ENCODE data around the gene CCDC149. TPM values are rescaled to one million over a fixed set of nuclear protein-coding genes. Genes with fewer than 3 reads are reported as not detected.

Gene CCDC149
- total and polyA plus RNA-seq, 2 donors (not counting 3 experiments of a cell fraction or from before 2014, with no cell fraction given): 7.8 to 11.3 TPM

GRCh38 chr4:24892778-24893177 lies 20.1 kb downstream of the CCDC149 start:
- H3K4me1 ChIP-seq (ENCODE audit: control insufficient read depth, extremely low read depth, insufficient read depth, low read length): no peaks in the 10 kb centered on the region
- H3K9me1 ChIP-seq (replicated peaks; ENCODE audit: control insufficient read depth, extremely low read depth, insufficient read depth, low read length): no peaks in the 10 kb centered on the region
- H3K79me2 ChIP-seq (ENCODE audit: control insufficient read depth, insufficient read depth, low read length): no peaks in the 10 kb centered on the region
- H4K20me1 ChIP-seq (replicated peaks; ENCODE audit: control insufficient read depth, extremely low read depth, insufficient read depth, low read length): no peaks in the 10 kb centered on the region
- no peaks in the 10 kb centered on the region for H3K27me3 ChIP-seq (ENCODE audit: control insufficient read depth in 2 of 2, insufficient read depth in 2 of 2, low read length in 2 of 2)
- H3K9ac ChIP-seq (replicated peaks; ENCODE audit: extremely low read depth, insufficient read depth, low read length): no peak overlapping the region
- H3K36me3 ChIP-seq (ENCODE audit: control insufficient read depth in 2 of 2, extremely low read depth in 1 of 2, insufficient read depth in 2 of 2, low read length in 2 of 2): no peaks in the 10 kb centered on the region
- no peak overlapping the region for H3K4me3 ChIP-seq (replicated peaks in 1 of 3; ENCODE audit: insufficient read depth in 1 of 3, low read depth in 1 of 3, low read length in 3 of 3)
- H3K9me3 ChIP-seq (replicated peaks; ENCODE audit: control insufficient read depth, insufficient read depth, low read length): no peaks in the 10 kb centered on the region
- CTCF ChIA-PET: no interaction called here
- no peak for FAIRE-seq
- dilution Hi-C loops (cut with MboI; ENCODE audit: extremely low pct_ligation_motif_present, low sequenced_read_pairs): no loop called here
- H3K4me2 ChIP-seq (ENCODE audit: insufficient read depth, low read length): no peak overlapping the region
- POLR2A ChIA-PET: no interaction called here
- BruUV-seq (replicated peaks): no TSS peak
- no peak overlapping the region for H2AFZ ChIP-seq (ENCODE audit: low read depth, low read length)
- TF ChIP-seq POLR2A (IDR thresholded peaks at IDR 0.05; ENCODE audit: low read depth, low read length): no peak
- TF ChIP-seq POLR2AphosphoS5 (IDR thresholded peaks at IDR 0.05; ENCODE audit: insufficient read depth, low read depth, low read length): no peak
- no peak for TF ChIP-seq JUN (IDR thresholded peaks at IDR 0.05; ENCODE audit: borderline replicate concordance, insufficient read depth, insufficient read length, low read depth)
- no peak for TF ChIP-seq EZH2 (IDR thresholded peaks at IDR 0.05; ENCODE audit: borderline replicate concordance, low read depth, low read length, severe bottlenecking)
- TF ChIP-seq MYC (IDR thresholded peaks at IDR 0.05; ENCODE audit: low read depth, low read length): no peak
- no peak for TF ChIP-seq FOS (IDR thresholded peaks at IDR 0.05; ENCODE audit: borderline replicate concordance, insufficient read depth, low read length)
- TF ChIP-seq GATA2 (IDR thresholded peaks at IDR 0.05; ENCODE audit: insufficient read depth, insufficient read length, low read depth, low read length): no peak
- no peak for TF ChIP-seq CTCF (IDR thresholded peaks at IDR 0.05; ENCODE audit: extremely low read depth in 1 of 2, insufficient read depth in 1 of 2, low read depth in 1 of 2, low read length in 2 of 2)
- no peak for TF ChIP-seq MAX (IDR thresholded peaks at IDR 0.05; ENCODE audit: insufficient read depth, insufficient read length)
- no peak overlapping the region for H3K27ac ChIP-seq (ENCODE audit: insufficient read depth, low read depth, low read length)
- intact Hi-C loops (cut with micrococcal nuclease): no loop called here
- DNase-seq (ENCODE audit: low read depth, low spot score): no peak

Data from endothelial cell of umbilical vein (primary cell).